GM18517 (cell line): ENCODE results near the gene CFAP251.
"Not testable (repeated sequence)": the region's sequence is repeated elsewhere in the genome, so short reads cannot be mapped to it uniquely, and the experiment has no call there.

Experiments used
- ATAC-seq: cut with Tn5 transposase; IDR thresholded peaks from one replicate; pipeline ENCODE4 v1.9.1; 2021; ENCODE audit warnings: mild to moderate bottlenecking, moderate library complexity; ENCODE audit not compliant: unreplicated experiment

Gene CFAP251, protein sequence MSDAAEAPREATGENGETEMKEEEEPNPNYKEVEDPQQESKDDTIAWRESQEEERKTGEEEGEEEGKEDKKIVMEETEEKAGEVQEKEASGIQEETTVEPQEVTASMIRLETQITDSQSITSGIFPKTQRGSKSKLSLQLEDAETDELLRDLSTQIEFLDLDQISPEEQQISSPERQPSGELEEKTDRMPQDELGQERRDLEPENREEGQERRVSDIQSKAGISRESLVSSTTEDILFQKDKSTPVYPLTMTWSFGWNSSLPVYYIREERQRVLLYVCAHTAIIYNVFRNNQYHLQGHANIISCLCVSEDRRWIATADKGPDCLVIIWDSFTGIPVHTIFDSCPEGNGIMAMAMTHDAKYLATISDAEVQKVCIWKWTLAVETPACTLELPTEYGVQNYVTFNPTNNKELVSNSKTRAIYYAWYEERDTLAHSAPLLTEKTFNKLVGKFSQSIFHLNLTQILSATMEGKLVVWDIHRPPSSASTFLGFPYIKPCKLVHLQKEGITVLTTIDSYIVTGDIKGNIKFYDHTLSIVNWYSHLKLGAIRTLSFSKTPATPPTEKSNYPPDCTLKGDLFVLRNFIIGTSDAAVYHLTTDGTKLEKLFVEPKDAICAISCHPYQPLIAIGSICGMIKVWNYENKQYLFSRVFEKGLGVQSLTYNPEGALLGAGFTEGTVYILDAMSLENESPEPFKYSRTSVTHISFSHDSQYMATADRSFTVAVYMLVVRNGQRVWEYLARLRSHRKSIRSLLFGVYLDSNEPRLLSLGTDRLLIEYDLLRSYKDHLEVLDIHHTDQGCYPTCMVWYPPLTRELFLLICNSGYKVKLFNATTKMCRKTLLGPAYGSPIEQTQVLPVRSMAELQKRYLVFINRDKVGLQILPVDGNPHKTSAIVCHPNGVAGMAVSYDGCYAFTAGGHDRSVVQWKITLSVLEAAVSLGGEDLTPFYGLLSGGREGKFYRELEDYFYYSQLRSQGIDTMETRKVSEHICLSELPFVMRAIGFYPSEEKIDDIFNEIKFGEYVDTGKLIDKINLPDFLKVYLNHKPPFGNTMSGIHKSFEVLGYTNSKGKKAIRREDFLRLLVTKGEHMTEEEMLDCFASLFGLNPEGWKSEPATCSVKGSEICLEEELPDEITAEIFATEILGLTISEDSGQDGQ

DNA sequence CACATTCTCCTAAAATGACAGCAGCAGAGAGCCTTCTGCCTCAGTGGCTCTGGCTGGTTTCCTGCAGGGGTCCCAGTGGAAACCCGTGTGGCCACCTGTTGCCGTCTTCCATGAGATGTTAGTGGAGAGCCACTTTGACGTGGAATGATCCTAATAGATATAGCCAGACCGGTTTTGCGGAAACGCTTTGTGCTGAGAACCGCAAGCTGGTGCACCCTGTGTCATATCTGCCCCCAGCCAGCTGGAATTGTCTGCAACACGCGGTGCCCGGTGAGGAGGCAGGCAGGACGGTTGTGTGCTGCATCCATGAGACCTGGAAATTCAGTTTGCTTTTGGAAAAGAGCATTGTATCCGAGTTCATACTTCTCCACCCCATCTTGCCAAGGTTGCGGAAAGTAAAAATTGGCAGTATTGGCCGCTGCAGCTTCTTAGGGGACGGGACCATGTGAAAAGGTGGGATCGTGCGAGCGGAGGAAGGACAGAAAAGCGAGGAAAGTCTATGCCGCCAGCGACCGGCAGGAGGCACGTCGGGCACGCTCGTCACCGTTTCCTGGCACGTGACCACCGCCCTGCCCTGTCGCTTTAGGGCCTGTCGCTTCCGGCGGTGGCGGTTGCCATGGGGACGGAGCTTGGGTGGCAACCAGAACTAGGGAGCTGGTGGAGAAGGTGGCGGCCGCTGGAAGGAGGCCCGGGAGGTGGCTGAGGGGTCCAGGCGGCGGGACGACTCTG, at the start of gene CFAP251:
Gene CFAP251 (plus strand): TSS at position 643 of the 729 bp plus-strand sequence. CDS start 2,714 bp downstream, outside the sequence.
- peak; percentile 81 for ATAC-seq

GRCh38 chr12:121869229-121869628, 49.2 kb upstream of the CFAP251 start:
- not testable (repeated sequence) for ATAC-seq

DNA sequence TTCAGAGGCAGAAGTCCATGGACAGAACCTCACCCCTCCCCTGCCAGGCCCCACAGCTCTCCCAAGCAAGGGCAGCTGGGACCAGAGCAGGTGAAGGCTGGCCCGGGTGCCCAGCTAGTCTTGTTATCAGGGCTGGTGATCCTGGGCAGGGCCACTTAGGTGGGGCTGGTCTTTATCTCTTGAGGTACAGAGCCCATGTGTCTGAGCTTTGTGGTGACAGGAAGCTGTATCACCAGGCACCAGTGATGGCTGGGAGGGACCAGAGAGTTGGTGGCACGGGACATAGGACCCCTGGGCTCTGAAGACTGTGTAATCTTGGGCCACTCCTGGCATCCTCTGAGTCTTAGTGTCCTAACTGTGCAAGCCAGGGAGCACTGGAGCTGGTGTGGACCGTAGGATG, 46.9 kb upstream of the CFAP251 start:
- no peak for ATAC-seq

DNA sequence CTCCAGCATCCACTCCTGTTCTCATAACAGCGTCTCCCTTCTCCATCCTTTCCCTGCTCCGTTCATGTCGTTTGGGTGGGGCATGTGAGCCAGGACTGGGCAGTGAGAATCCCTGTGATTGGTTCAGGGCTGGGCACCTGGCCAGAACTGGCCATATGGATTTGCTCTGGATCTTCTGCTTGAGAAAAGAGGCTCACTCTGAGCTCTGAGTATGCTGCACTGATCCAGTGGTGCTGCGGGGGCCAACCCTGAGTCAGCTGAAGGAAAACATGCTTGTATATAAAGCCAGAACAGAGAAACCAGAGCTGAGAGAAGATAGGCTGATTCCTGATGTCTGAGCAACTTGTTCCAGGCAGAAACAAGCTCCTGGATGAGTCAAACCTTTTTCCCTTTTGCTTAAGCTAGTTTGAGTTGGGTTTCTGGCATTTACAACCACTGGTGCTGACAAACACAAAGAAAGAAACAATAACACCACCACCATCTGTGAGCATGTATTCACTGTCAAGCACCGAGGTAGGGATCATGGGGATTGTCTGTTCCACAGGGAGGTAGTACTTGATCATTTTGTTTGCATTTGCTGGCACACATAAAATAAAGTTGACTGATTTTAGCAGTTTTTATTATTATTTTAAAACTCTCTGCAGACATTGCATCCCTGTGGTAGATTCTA, 45.7 kb upstream of the CFAP251 start:
- no peak for ATAC-seq

- ATAC-seq = no peak
Observed at GRCh38 chr12:121873216-121873569, 45.2 kb upstream of the CFAP251 start.

DNA sequence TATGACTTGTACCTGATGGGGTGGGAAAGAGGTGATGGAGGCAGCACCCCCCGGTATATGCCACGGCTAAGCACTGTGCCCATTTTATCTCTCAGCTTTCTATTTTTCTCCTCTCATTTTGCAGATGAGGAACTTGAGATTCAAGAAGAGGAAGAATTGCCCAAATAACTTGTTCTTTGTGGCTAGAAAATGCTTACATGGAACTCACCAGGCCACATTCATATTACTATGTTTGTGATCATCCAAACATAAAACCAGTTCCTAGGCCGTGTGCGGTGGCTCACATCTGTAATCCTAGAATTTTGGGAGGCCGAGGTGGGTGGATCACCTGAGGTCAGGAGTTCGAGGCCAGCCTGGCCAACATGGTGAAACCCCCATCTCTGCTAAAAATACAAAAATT, 44.3 kb upstream of the CFAP251 start:
- no peak for ATAC-seq

- no peak for ATAC-seq
Observed at GRCh38 chr12:121875582-121875981, 42.8 kb upstream of the CFAP251 start.

- not testable (repeated sequence) for ATAC-seq
Observed at GRCh38 chr12:121876080-121876447, 42.3 kb upstream of the CFAP251 start.

GRCh38 chr12:121883315-121883660, 35.1 kb upstream of the CFAP251 start:
- no peak for ATAC-seq

GRCh38 chr12:121885129-121885528, 33.3 kb upstream of the CFAP251 start:
- ATAC-seq = not testable (repeated sequence)

DNA sequence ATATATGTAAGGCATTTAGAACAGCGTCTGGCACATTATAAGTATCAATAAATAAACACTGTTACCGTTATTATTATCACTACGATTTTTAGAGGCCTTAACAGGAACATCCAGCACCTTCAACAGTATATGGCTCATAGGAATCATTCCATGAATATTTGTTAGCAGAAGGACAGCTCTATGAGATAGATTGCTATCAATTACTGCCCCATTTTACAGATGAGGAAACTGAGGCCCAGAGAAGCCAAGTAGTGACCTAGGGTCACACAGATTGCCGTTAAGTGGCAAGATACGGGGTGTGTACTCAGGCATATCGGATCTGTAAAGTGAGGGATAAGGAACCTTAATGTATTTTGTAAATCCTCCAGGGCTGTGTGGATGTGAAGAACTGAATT, 30.3 kb upstream of the CFAP251 start:
- no peak for ATAC-seq

DNA sequence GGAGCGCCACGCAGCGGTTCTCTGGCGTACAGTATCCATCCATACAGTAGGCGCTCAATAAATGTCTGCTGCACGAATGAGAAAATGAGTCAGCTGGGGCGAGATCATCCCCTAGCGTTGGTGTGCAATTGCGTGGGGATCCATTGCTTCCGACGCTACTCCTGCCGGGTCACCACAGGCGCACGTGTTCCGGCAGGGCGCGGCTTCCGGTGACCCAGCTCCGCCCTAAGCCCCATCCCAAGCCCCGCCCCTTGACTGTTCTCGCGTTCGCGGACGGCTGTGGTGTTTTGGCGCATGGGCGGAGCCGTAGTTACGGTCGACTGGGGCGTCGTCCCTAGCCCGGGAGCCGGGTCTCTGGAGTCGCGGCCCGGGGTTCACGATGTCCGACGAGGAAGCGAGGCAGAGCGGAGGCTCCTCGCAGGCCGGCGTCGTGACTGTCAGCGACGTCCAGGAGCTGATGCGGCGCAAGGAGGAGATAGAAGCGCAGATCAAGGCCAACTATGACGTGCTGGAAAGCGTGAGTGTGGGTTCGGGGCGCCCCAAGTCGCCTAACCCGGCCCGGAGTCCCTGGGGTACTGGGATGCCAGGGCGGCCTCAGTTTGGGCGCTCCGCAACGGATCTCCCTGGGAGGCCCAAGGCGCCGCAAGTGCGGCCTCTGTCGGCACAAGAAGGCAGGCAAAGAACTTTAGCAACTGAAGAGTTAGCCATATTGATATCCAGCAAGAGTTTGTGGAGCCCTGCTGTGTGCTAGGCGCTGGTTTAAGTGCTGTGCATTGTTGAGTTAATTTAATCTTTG, 29.7 kb upstream of the CFAP251 start, which contains the start of gene PSMD9:
Gene PSMD9 (plus strand): TSS at position 313 of the 796 bp plus-strand sequence. CDS start 67 bp downstream, at position 380.
- ATAC-seq = peak; percentile 87

GRCh38 chr12:121889274-121889624, 29.1 kb upstream of the CFAP251 start:
- no peak for ATAC-seq

- ATAC-seq = not testable (repeated sequence)
Observed at GRCh38 chr12:121889661-121890060, 28.7 kb upstream of the CFAP251 start.

DNA sequence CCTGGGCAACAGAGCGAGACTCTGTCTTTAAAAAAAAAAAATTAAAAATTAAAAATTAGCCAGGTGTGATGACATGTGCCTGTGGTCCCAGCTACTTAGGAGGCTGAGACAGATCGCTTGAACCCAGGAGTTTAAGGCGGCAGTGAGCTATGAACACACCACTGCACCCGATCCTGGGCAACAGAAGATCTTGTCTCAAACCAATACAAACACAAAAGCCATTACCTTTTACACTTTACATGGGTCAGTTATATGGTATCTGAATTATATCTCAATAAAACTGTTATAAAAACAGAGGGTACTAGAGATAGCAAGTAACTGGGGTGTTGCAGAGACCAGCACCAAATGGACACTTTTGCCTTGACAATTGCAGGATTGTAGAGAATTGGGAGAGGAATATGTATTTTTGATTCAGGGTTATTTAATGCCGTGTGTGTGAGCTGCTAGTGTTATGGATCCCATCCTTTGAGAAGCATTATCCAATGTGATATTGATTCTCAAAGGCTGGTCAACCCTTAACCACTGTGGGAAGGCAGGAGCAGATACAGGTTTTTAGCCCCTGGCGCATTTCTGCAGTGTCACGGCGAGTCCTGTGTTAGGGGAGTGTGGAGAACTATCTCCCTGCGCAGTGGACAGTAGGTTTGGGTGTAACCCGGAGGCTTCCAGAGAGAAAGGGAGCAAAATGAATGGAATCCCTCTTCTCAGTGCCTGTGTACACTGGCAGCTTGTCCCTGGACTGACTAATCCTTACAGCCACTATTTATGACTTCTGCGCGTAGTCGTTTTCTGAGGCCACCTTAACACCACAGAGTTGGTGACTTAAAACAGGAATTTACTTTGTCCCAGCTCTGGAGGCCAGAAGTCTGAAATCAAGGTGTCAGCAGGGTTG, 25.5 kb upstream of the CFAP251 start:
- no peak for ATAC-seq

GRCh38 chr12:121893961-121894460, 24.4 kb upstream of the CFAP251 start:
- no peak for ATAC-seq

- no peak for ATAC-seq
Observed at GRCh38 chr12:121894633-121895032, 23.8 kb upstream of the CFAP251 start.

GRCh38 chr12:121898287-121898686, 20.1 kb upstream of the CFAP251 start:
- ATAC-seq = no peak
